ENCODE data around the gene CTBP2.

Gene CTBP2

GRCh38 chr10:125102821-125103220, 57.5 kb downstream of the CTBP2 start:
- Histone ChIP-seq H3K4me2 (ENCODE audit: low read depth, low read length) (no peak overlapping the region), H3K27me3 (replicated peaks; ENCODE audit: insufficient read depth, low read length) (peaks cover 70% of the 10 kb centered on the region), H3K36me3 (replicated peaks; ENCODE audit: insufficient read depth, low read length) (no peaks in the 10 kb centered on the region), H3K4me1 (ENCODE audit: low read length) (no peaks in the 10 kb centered on the region), H3K9me3 (replicated peaks; ENCODE audit: insufficient read depth, low read length) (no peaks in the 10 kb centered on the region), H4K20me1 (ENCODE audit: insufficient read depth, low read length) (no peaks in the 10 kb centered on the region), H3K9me2 (replicated peaks; ENCODE audit: insufficient read depth, low read length) (no peaks in the 10 kb centered on the region), H3K79me2 (ENCODE audit: low read length) (no peaks in the 10 kb centered on the region), H2AFZ (ENCODE audit: low read length) (no peak overlapping the region), H3K9ac (ENCODE audit: low read length) (no peak overlapping the region), H3F3A (ENCODE audit: insufficient read depth, low read length) (no peaks in the 10 kb centered on the region), H3K4me3 (ENCODE audit: low read length) (no peak overlapping the region), H3K27ac (ENCODE audit: low read length) (no peak overlapping the region)
- no peak for TF ChIP-seq CTCF (IDR thresholded peaks at IDR 0.05; ENCODE audit: low read length)
- no peak for TF ChIP-seq EZH2 (optimal IDR thresholded peaks at IDR 0.05; ENCODE audit: low read depth, low read length)
- no peak for TF ChIP-seq EZH2phosphoT487 (IDR thresholded peaks at IDR 0.05; ENCODE audit: low read length)
- no peak for DNase-seq

GRCh38 chr10:125102246-125102645, 58.1 kb downstream of the CTBP2 start:
- Histone ChIP-seq H3K27ac (ENCODE audit: low read length) (no peak overlapping the region), H3K4me2 (ENCODE audit: low read depth, low read length) (no peak overlapping the region), H3K36me3 (replicated peaks; ENCODE audit: insufficient read depth, low read length) (no peaks in the 10 kb centered on the region), H3K4me1 (ENCODE audit: low read length) (no peaks in the 10 kb centered on the region), H4K20me1 (ENCODE audit: insufficient read depth, low read length) (no peaks in the 10 kb centered on the region), H3K27me3 (replicated peaks; ENCODE audit: insufficient read depth, low read length) (peaks cover 75% of the 10 kb centered on the region), H3K9ac (ENCODE audit: low read length) (no peak overlapping the region), H3K9me3 (replicated peaks; ENCODE audit: insufficient read depth, low read length) (no peaks in the 10 kb centered on the region), H3F3A (ENCODE audit: insufficient read depth, low read length) (no peaks in the 10 kb centered on the region), H2AFZ (ENCODE audit: low read length) (no peak overlapping the region), H3K79me2 (ENCODE audit: low read length) (no peaks in the 10 kb centered on the region), H3K9me2 (replicated peaks; ENCODE audit: insufficient read depth, low read length) (no peaks in the 10 kb centered on the region), H3K4me3 (ENCODE audit: low read length) (no peak overlapping the region)
- no peak for DNase-seq
- no peak for TF ChIP-seq CTCF (IDR thresholded peaks at IDR 0.05; ENCODE audit: low read length)
- TF ChIP-seq EZH2 (optimal IDR thresholded peaks at IDR 0.05; ENCODE audit: low read depth, low read length) = no peak
- TF ChIP-seq EZH2phosphoT487 (IDR thresholded peaks at IDR 0.05; ENCODE audit: low read length) = no peak

GRCh38 chr10:125101581-125101980, 58.8 kb downstream of the CTBP2 start:
- Histone ChIP-seq H3K9me3 (replicated peaks; ENCODE audit: insufficient read depth, low read length) (no peaks in the 10 kb centered on the region), H2AFZ (ENCODE audit: low read length) (no peak overlapping the region), H3K9me2 (replicated peaks; ENCODE audit: insufficient read depth, low read length) (no peaks in the 10 kb centered on the region), H3K27me3 (replicated peaks; ENCODE audit: insufficient read depth, low read length) (peaks cover 80% of the 10 kb centered on the region), H3K4me2 (ENCODE audit: low read depth, low read length) (no peak overlapping the region), H3K79me2 (ENCODE audit: low read length) (no peaks in the 10 kb centered on the region), H4K20me1 (ENCODE audit: insufficient read depth, low read length) (no peaks in the 10 kb centered on the region), H3K27ac (ENCODE audit: low read length) (no peak overlapping the region), H3F3A (ENCODE audit: insufficient read depth, low read length) (no peaks in the 10 kb centered on the region), H3K4me1 (ENCODE audit: low read length) (no peaks in the 10 kb centered on the region), H3K4me3 (ENCODE audit: low read length) (no peak overlapping the region), H3K36me3 (replicated peaks; ENCODE audit: insufficient read depth, low read length) (no peaks in the 10 kb centered on the region), H3K9ac (ENCODE audit: low read length) (no peak overlapping the region)
- TF ChIP-seq EZH2 (optimal IDR thresholded peaks at IDR 0.05; ENCODE audit: low read depth, low read length) (no peak), CTCF (IDR thresholded peaks at IDR 0.05; ENCODE audit: low read length) (no peak), EZH2phosphoT487 (IDR thresholded peaks at IDR 0.05; ENCODE audit: low read length) (no peak)
- DNase-seq = no peak

Measured in MM.1S (cell line).